Inflammatory macrophage treated with lipopolysaccharide for 1 hour (primary cell): ENCODE data around the gene EFR3B.

Source experiments
- DNase-seq, 2 donors: peaks; one replicate each; pipeline ENCODE4 v3.0.0-alpha.2; 2020 to 2022

Gene EFR3B

GRCh38 chr2:25035537-25036220 is 6.2 kb upstream of the EFR3B start:
- no peak for DNase-seq

GRCh38 chr2:25036221-25036559 is 5.7 kb upstream of the EFR3B start:
- no peak for DNase-seq

- no peak for DNase-seq
Observed at GRCh38 chr2:25039126-25039525, 2.8 kb upstream of the EFR3B start.

GRCh38 chr2:25041307-25041927 is 459 bp upstream of the EFR3B start:
- DNase-seq, result peak in 1 of 2 donors; percentile 33

GRCh38 chr2:25042321-25043240 is 705 bp downstream of the EFR3B start:
- DNase-seq, result peak in 1 of 2 donors; percentile 15

- no peak for DNase-seq
Observed at GRCh38 chr2:25043241-25043867, 1.5 kb downstream of the EFR3B start.

GRCh38 chr2:25044011-25044410 is 2.1 kb downstream of the EFR3B start:
- no peak for DNase-seq

- DNase-seq, result no peak
Observed at GRCh38 chr2:25044990-25045389, 3.1 kb downstream of the EFR3B start.

GRCh38 chr2:25049422-25049821 is 7.5 kb downstream of the EFR3B start:
- no peak for DNase-seq

GRCh38 chr2:25050128-25050527 is 8.3 kb downstream of the EFR3B start:
- DNase-seq, result no peak

- DNase-seq, result no peak
Observed at GRCh38 chr2:25053041-25053440, 11.2 kb downstream of the EFR3B start.

GRCh38 chr2:25054720-25055119 is 12.8 kb downstream of the EFR3B start:
- no peak for DNase-seq

- no peak for DNase-seq
Observed at GRCh38 chr2:25055376-25055920, 13.6 kb downstream of the EFR3B start.

GRCh38 chr2:25056098-25056821 is 14.4 kb downstream of the EFR3B start:
- DNase-seq, result no peak

GRCh38 chr2:25062511-25062917 is 20.6 kb downstream of the EFR3B start:
- DNase-seq, result no peak

GRCh38 chr2:25063876-25064660 is 22.2 kb downstream of the EFR3B start:
- no peak for DNase-seq

GRCh38 chr2:25065768-25066167 is 23.9 kb downstream of the EFR3B start:
- no peak for DNase-seq

- no peak for DNase-seq
Observed at GRCh38 chr2:25066455-25066854, 24.6 kb downstream of the EFR3B start.

- DNase-seq, result no peak
Observed at GRCh38 chr2:25068217-25068616, 26.3 kb downstream of the EFR3B start.

GRCh38 chr2:25071966-25072365 is 30.1 kb downstream of the EFR3B start:
- DNase-seq, result peak; percentile 18 to 35

- DNase-seq, result no peak
Observed at GRCh38 chr2:25072606-25073005, 30.7 kb downstream of the EFR3B start.
